T-helper 17 cell (primary cell): ENCODE measurements around the gene PLCB1. TPM values are rescaled to one million over a fixed set of nuclear protein-coding genes. Genes with fewer than 3 reads are reported as not detected.

Source experiments
- ATAC-seq: fragments of 150-1000 bp; cut with Tn5 transposase; 2 replicates; pipeline ENCODE4 v1.10.0; 2021; ENCODE audit warnings: mild to moderate bottlenecking, moderate library complexity
- DNase-seq, 3 donors: peaks; one replicate each; pipeline versions ENCODE4 v3.0.0 to v3.0.0-alpha.2; 2020 to 2021
- H3K9me3 ChIP-seq: one replicate; pipeline ENCODE4 v1.7.0; 2013; ENCODE audit warnings: low read length, mild to moderate bottlenecking; ENCODE audit not compliant: control insufficient read depth, poor library complexity, severe bottlenecking
- H3K27ac Mint-ChIP-seq: one replicate; pipeline ENCODE4 v1.8.0; 2022; ENCODE audit warnings: mild to moderate bottlenecking, moderate library complexity, mixed read lengths
- H3K27me3 Mint-ChIP-seq: one replicate; pipeline ENCODE4 v1.8.0; 2022; ENCODE audit warnings: mixed read lengths
- H3K36me3 Mint-ChIP-seq: one replicate; pipeline ENCODE4 v1.8.0; 2022; ENCODE audit warnings: low read depth, mixed read lengths
- H3K4me1 Mint-ChIP-seq: one replicate; pipeline ENCODE4 v1.8.0; 2022; ENCODE audit warnings: mild to moderate bottlenecking, mixed read lengths
- H3K4me3 Mint-ChIP-seq: one replicate; pipeline ENCODE4 v1.8.0; 2022; ENCODE audit warnings: mild to moderate bottlenecking, moderate library complexity, mixed read lengths
- total RNA-seq, 4 donors: library from RNA in 2 of 4; stranded (reverse) in 2 of 4; gene quantifications; one replicate each; pipeline ENCODE4 v1.2.3 and lab custom pipeline; 2022 to 2026

PLCB1 gene
- total RNA-seq, 2 donors from 2014 or later = 19.1 to 23.1 TPM

- H3K4me1 Mint-ChIP-seq = peaks cover 14% of the 10 kb centered on the region
- H3K9me3 ChIP-seq = no peaks in the 10 kb centered on the region
- peak overlapping the region; percentile 31 for H3K4me3 Mint-ChIP-seq
- DNase-seq = no peak
- no peaks in the 10 kb centered on the region for H3K36me3 Mint-ChIP-seq
- no peak overlapping the region for H3K27ac Mint-ChIP-seq
- H3K27me3 Mint-ChIP-seq = no peaks in the 10 kb centered on the region
- ATAC-seq = no peak
Observed at GRCh38 chr20:8386991-8387390, 254.9 kb downstream of the PLCB1 start.

GRCh38 chr20:8388141-8388540 lies 256.1 kb downstream of the PLCB1 start:
- H3K27ac Mint-ChIP-seq = no peak overlapping the region

GRCh38 chr20:8388707-8389106 lies 256.6 kb downstream of the PLCB1 start:
- no peak overlapping the region for H3K27ac Mint-ChIP-seq
- no peak overlapping the region for H3K4me3 Mint-ChIP-seq
- peaks cover 14% of the 10 kb centered on the region for H3K4me1 Mint-ChIP-seq
- no peak for ATAC-seq
- no peaks in the 10 kb centered on the region for H3K9me3 ChIP-seq
- no peaks in the 10 kb centered on the region for H3K27me3 Mint-ChIP-seq
- H3K36me3 Mint-ChIP-seq = no peaks in the 10 kb centered on the region
- no peak for DNase-seq

More at GRCh38 chr20:8388141-8388540, 256.1 kb downstream of the PLCB1 start:
- ATAC-seq (no peak), DNase-seq (no peak)
- no peaks in the 10 kb centered on the region for H3K9me3 ChIP-seq
- Mint-ChIP-seq H3K36me3 (no peaks in the 10 kb centered on the region), H3K4me3 (no peak overlapping the region), H3K4me1 (peaks cover 14% of the 10 kb centered on the region), H3K27me3 (no peaks in the 10 kb centered on the region)

- DNase-seq = no peak
Observed at GRCh38 chr20:8389381-8390036, 257.4 kb downstream of the PLCB1 start.

GRCh38 chr20:8390037-8390433 lies 258.0 kb downstream of the PLCB1 start:
- Mint-ChIP-seq H3K27ac (no peak overlapping the region), H3K27me3 (no peaks in the 10 kb centered on the region), H3K36me3 (no peaks in the 10 kb centered on the region), H3K4me1 (peaks cover 11% of the 10 kb centered on the region), H3K4me3 (no peak overlapping the region)
- DNase-seq = no peak
- H3K9me3 ChIP-seq = no peaks in the 10 kb centered on the region
- no peak for ATAC-seq

More at GRCh38 chr20:8389381-8390036, 257.4 kb downstream of the PLCB1 start:
- ATAC-seq = no peak
- Mint-ChIP-seq H3K4me3 (no peak overlapping the region), H3K27me3 (no peaks in the 10 kb centered on the region), H3K36me3 (no peaks in the 10 kb centered on the region), H3K27ac (no peak overlapping the region), H3K4me1 (peaks cover 13% of the 10 kb centered on the region)
- no peaks in the 10 kb centered on the region for H3K9me3 ChIP-seq

- DNase-seq (no peak), ATAC-seq (no peak)
- H3K27me3 Mint-ChIP-seq = no peaks in the 10 kb centered on the region
- H3K36me3 Mint-ChIP-seq = no peaks in the 10 kb centered on the region
- H3K9me3 ChIP-seq = no peaks in the 10 kb centered on the region
- H3K4me3 Mint-ChIP-seq = no peak overlapping the region
- H3K4me1 Mint-ChIP-seq = peaks cover 11% of the 10 kb centered on the region
- H3K27ac Mint-ChIP-seq = no peak overlapping the region
Observed at GRCh38 chr20:8390500-8390899, 258.4 kb downstream of the PLCB1 start.

- Mint-ChIP-seq H3K27me3 (no peaks in the 10 kb centered on the region), H3K27ac (no peak overlapping the region), H3K36me3 (no peaks in the 10 kb centered on the region), H3K4me3 (no peak overlapping the region), H3K4me1 (no peaks in the 10 kb centered on the region)
- no peaks in the 10 kb centered on the region for H3K9me3 ChIP-seq
- DNase-seq (no peak), ATAC-seq (no peak)
Observed at GRCh38 chr20:8393381-8393780, 261.3 kb downstream of the PLCB1 start.

- ATAC-seq = no peak
- H3K27me3 Mint-ChIP-seq = no peaks in the 10 kb centered on the region
- no peaks in the 10 kb centered on the region for H3K9me3 ChIP-seq
- no peak for DNase-seq
- H3K4me1 Mint-ChIP-seq = no peaks in the 10 kb centered on the region
- no peak overlapping the region for H3K27ac Mint-ChIP-seq
- H3K4me3 Mint-ChIP-seq = no peak overlapping the region
- no peaks in the 10 kb centered on the region for H3K36me3 Mint-ChIP-seq
Observed at GRCh38 chr20:8394308-8394945, 262.4 kb downstream of the PLCB1 start.

GRCh38 chr20:8395956-8396355 lies 263.9 kb downstream of the PLCB1 start:
- H3K27ac Mint-ChIP-seq = no peak overlapping the region
- no peaks in the 10 kb centered on the region for H3K9me3 ChIP-seq
- H3K27me3 Mint-ChIP-seq = no peaks in the 10 kb centered on the region
- ATAC-seq (no peak), DNase-seq (no peak)
- peaks cover 4% of the 10 kb centered on the region for H3K4me1 Mint-ChIP-seq
- H3K36me3 Mint-ChIP-seq = no peaks in the 10 kb centered on the region
- H3K4me3 Mint-ChIP-seq = no peak overlapping the region

GRCh38 chr20:8398263-8399051 lies 266.4 kb downstream of the PLCB1 start:
- H3K27me3 Mint-ChIP-seq = no peaks in the 10 kb centered on the region
- ATAC-seq (no peak), DNase-seq (no peak)
- no peak overlapping the region for H3K27ac Mint-ChIP-seq
- H3K4me3 Mint-ChIP-seq = no peak overlapping the region
- H3K36me3 Mint-ChIP-seq = no peaks in the 10 kb centered on the region
- H3K4me1 Mint-ChIP-seq = peaks cover 4% of the 10 kb centered on the region
- H3K9me3 ChIP-seq = no peaks in the 10 kb centered on the region

GRCh38 chr20:8399947-8400346 lies 267.9 kb downstream of the PLCB1 start:
- no peak for DNase-seq
- no peak overlapping the region for H3K4me3 Mint-ChIP-seq
- ATAC-seq = peak; percentile 73
- H3K9me3 ChIP-seq = no peaks in the 10 kb centered on the region
- H3K27ac Mint-ChIP-seq = no peak overlapping the region
- no peaks in the 10 kb centered on the region for H3K36me3 Mint-ChIP-seq
- H3K4me1 Mint-ChIP-seq = peaks cover 4% of the 10 kb centered on the region
- no peaks in the 10 kb centered on the region for H3K27me3 Mint-ChIP-seq

GRCh38 chr20:8400486-8400885 lies 268.4 kb downstream of the PLCB1 start:
- H3K36me3 Mint-ChIP-seq = no peaks in the 10 kb centered on the region
- no peaks in the 10 kb centered on the region for H3K9me3 ChIP-seq
- H3K27me3 Mint-ChIP-seq = no peaks in the 10 kb centered on the region
- no peak for ATAC-seq
- no peak for DNase-seq
- peaks cover 6% of the 10 kb centered on the region for H3K4me1 Mint-ChIP-seq
- no peak overlapping the region for H3K27ac Mint-ChIP-seq
- no peak overlapping the region for H3K4me3 Mint-ChIP-seq

- Mint-ChIP-seq H3K27me3 (no peaks in the 10 kb centered on the region), H3K4me3 (no peak overlapping the region), H3K4me1 (peaks cover 6% of the 10 kb centered on the region), H3K36me3 (no peaks in the 10 kb centered on the region), H3K27ac (no peak overlapping the region)
- no peaks in the 10 kb centered on the region for H3K9me3 ChIP-seq
- no peak for DNase-seq
- no peak for ATAC-seq
Observed at GRCh38 chr20:8401556-8401955, 269.5 kb downstream of the PLCB1 start.
